ENCODE results near the gene MDN1.

DNA sequence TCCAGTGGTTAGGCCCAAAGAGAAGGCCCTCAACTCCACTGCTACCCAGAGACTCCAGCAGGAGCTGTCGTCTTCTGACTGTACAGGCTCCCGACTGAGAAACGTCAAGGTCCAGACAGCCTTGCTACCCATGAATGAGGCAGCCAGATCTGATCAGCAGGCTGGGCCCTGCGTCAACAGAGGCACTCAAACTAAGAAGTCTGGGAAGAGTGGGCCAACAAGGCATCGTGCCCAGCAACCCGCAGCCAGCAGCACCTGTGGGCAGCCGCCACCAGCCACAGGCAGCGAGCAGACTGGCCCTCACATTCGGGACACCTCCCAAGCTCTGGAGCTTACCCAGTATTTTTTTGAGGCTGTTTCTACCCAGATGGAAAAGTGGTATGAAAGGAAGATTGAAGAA is 189.1 kb downstream of the MDN1 start:
- TF ChIP-seq EZH2 (conservative IDR thresholded peaks at IDR 0.05; ENCODE audit: low read depth, low read length) = no peak
- no peak for TF ChIP-seq ZBTB49 (CRISPR knock-in tag; IDR thresholded peaks at IDR 0.05; ENCODE audit: borderline replicate concordance)
- no peak for TF ChIP-seq ZSCAN29 (CRISPR knock-in tag; conservative IDR thresholded peaks at IDR 0.05)
- TF ChIP-seq MAX (IDR thresholded peaks at IDR 0.05) = no peak
- no peak for TF ChIP-seq EP300 (IDR thresholded peaks at IDR 0.05; ENCODE audit: low read depth in 2 of 2, low read length in 2 of 2)
- no peak for TF ChIP-seq EP300 (CRISPR knock-in tag; IDR thresholded peaks at IDR 0.05; ENCODE audit: borderline replicate concordance)
- TF ChIP-seq ZBTB44 (CRISPR knock-in tag; IDR thresholded peaks at IDR 0.05) = no peak
- TF ChIP-seq ZNF121 (CRISPR knock-in tag; IDR thresholded peaks at IDR 0.05) = no peak
- TF ChIP-seq SMC3 (IDR thresholded peaks at IDR 0.05; ENCODE audit: low read length) = no peak
- no peak for TF ChIP-seq PHB2 (IDR thresholded peaks at IDR 0.05; ENCODE audit: partially characterized antibody)
- TF ChIP-seq AHR (CRISPR knock-in tag; IDR thresholded peaks at IDR 0.05) = no peak
- TF ChIP-seq REXO4 (CRISPR knock-in tag; IDR thresholded peaks at IDR 0.05; ENCODE audit: borderline replicate concordance) = no peak
- no peak for TF ChIP-seq THAP7 (CRISPR knock-in tag; IDR thresholded peaks at IDR 0.05)

Measured in HepG2 (cell line).